PC-3 (cell line): ENCODE results near the gene ADORA2A.

Experiments used
- EZH2 ChIP-seq: fragments of 300-600 bp; sonication (generic); IDR thresholded peaks from one replicate; pipeline ENCODE4 v1.6.1; 2017; ENCODE audit warnings: antibody characterized with exemption, mild to moderate bottlenecking, low read length; ENCODE audit not compliant: unreplicated experiment
- EZH2phosphoT487 ChIP-seq: fragments of 300-600 bp; sonication (generic); IDR thresholded peaks from 2 replicates; pipeline ENCODE4 v1.6.1; 2018; ENCODE audit warnings: mild to moderate bottlenecking, antibody characterized with exemption, low read length, borderline replicate concordance
- TF ChIP-seq, protein P1 (sequence below): fragments of 300-600 bp; sonication (generic); conservative IDR thresholded peaks from 2 replicates; pipeline ENCODE4 v1.5.1; 2017; ENCODE audit warnings: antibody characterized with exemption, low read depth, mild to moderate bottlenecking, low read length

DNA sequence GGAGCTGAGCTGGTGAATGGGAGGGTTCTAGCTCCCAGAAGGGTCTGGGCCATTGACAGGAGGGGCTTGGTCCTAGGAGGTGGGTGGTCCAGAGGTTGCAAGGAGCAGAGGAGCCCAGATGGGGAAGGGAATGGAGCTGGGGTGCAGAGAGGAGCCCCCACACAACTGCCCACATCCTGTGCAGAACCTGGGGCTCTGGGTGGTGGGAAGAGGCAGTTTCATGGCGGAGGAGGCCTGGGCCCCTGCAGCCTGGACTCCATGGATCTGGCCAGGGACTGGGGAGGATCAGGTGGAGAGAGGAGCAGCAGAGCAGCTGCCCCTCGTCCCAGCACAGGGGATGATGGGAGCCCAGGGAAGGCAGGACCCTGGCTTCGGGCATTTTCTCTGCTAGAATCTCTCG is 963 bp upstream of the ADORA2A start:
- TF ChIP-seq, protein P1, sequence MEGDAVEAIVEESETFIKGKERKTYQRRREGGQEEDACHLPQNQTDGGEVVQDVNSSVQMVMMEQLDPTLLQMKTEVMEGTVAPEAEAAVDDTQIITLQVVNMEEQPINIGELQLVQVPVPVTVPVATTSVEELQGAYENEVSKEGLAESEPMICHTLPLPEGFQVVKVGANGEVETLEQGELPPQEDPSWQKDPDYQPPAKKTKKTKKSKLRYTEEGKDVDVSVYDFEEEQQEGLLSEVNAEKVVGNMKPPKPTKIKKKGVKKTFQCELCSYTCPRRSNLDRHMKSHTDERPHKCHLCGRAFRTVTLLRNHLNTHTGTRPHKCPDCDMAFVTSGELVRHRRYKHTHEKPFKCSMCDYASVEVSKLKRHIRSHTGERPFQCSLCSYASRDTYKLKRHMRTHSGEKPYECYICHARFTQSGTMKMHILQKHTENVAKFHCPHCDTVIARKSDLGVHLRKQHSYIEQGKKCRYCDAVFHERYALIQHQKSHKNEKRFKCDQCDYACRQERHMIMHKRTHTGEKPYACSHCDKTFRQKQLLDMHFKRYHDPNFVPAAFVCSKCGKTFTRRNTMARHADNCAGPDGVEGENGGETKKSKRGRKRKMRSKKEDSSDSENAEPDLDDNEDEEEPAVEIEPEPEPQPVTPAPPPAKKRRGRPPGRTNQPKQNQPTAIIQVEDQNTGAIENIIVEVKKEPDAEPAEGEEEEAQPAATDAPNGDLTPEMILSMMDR = no peak
- TF ChIP-seq EZH2 (no peak), EZH2phosphoT487 (no peak)
